GM18867 (cell line): ENCODE results near the gene TP53TG3.
"Not testable (repeated sequence)": the region's sequence is repeated elsewhere in the genome, so short reads cannot be mapped to it uniquely, and the experiment has no call there.

Experiments used
- ATAC-seq: cut with Tn5 transposase; IDR thresholded peaks from one replicate; pipeline ENCODE4 v1.9.1; 2021; ENCODE audit warnings: mild to moderate bottlenecking, moderate library complexity; ENCODE audit not compliant: unreplicated experiment

Gene TP53TG3, protein sequence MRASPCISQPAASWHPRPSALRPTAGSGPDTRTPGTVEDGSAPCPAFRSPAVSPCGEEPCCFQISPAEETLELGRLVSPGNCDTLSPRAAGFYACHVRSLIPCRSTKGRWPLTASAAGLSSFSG

DNA sequence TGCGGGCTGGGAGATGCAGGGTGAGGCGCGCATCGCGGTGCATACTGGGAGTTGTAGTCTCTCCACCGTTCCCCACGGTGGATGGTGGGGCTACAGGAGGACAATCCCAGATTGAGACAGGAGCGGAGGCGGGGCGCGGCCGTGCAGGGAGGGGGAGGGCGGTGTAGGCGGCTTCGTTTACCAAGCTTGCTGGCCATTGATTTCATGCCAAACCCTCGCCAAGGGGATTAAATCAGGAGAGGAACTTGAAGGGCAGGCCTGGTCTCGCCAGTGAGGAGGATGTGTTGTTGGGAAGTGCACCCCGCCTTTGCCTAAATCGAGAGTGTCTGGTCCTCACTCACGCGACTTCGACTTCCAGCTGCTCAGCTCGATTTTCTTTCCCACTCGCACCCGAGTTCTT lies at the start of gene TP53TG3:
TP53TG3 (minus strand) TSS at position 101 of the 400 bp plus-strand sequence; CDS start at position 33, 68 bp downstream.
- ATAC-seq: not testable (repeated sequence)

DNA sequence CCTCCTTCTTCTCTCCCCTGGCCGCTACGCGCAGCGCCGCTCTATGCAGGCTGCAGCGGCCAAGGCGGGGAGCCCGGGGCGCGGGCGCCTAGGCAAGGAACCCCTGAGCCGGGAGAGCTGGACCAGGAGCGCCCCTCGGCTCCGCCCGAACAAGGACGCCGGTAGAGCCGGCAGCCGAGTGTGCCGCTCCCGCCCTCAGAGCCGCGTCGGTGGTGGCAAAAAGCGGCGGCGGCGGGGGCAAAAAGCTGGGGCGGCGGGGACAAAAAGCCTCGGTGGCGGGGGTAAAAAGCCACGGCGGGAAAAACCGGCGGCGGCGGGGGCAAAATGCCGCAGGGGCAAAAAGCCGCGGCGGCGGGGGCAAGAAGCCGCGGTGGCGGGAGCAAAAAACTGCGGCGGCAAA lies 25.1 kb downstream of the TP53TG3 start:
- ATAC-seq: not testable (repeated sequence)

GRCh38 chr16:32647562-32647961 lies 28.4 kb downstream of the TP53TG3 start:
- ATAC-seq: not testable (repeated sequence)

DNA sequence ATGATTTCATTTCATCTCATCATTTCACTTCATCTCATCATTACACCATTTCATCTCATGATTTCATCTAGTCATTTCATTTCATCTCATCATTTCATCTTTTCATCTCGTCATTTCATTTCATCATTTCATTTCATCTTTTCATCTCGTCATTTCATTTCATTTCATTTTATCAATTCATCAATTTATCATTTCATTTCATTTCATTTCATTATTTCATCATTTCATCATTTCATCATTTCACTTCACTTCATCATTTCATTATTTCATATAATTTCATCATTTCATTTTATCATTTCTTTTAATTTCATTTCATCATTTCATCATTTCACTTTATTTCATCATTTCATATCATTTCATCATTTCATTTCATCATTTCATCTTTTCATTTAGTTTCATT lies 29.2 kb downstream of the TP53TG3 start:
- ATAC-seq: not testable (repeated sequence)

DNA sequence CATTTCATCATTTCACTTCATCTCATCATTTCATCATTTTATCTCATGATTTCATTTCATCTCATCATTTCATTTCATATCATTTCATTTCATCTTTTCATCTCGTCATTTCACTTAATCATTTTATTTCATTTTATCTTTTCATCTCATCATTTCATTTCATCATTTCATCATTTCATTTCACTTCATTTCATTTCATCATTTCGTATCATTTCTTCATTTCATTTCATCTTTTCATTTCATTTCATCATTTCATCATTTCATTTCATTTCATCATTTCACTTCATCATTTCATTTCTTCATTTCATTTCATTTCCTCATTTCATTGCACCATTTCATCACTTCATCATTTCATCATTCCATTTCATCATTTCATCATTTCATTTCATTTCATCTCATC lies 29.8 kb downstream of the TP53TG3 start:
- not testable (repeated sequence) for ATAC-seq

DNA sequence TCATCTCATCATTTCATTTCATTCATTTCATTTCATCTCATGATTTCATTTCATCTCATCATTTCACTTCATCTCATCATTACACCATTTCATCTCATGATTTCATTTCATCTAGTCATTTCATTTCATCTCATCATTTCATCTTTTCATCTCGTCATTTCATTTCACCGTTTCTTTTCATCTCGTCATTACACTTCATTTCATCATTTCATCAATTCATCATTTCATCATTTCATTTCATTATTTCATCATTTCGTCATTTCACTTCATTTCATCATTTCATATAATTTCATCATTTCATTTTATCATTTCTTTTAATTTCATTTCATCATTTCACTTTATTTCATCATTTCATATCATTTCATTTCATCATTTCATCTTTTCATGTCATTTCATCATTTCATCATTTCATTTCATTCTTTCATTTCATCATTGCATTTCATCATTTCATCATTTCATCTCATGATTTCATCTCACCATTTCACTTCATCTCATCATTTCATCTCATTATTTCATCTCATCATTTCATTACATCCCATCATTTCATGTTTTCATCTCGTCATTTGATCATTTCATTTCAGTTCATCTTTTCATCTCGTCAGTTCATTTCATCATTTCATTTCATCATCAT lies 30.6 kb downstream of the TP53TG3 start:
- ATAC-seq: not testable (repeated sequence)

DNA sequence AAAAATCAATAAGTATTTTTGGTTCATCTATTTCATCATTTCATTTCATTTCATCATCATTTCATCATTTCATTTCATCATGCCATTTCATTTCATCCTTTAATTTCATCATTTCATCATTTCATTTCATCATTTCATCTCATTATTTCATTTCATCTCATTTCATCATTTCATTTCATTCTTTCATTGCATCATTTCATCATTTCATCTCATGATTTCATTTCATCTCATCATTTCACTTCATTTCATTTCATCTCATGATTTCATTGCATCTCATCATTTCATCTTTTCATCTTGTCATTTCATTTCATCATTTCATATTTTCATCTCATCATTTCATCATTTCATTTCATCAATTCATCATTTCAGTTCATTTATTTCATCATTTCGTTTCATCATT lies 31.2 kb downstream of the TP53TG3 start:
- not testable (repeated sequence) for ATAC-seq

DNA sequence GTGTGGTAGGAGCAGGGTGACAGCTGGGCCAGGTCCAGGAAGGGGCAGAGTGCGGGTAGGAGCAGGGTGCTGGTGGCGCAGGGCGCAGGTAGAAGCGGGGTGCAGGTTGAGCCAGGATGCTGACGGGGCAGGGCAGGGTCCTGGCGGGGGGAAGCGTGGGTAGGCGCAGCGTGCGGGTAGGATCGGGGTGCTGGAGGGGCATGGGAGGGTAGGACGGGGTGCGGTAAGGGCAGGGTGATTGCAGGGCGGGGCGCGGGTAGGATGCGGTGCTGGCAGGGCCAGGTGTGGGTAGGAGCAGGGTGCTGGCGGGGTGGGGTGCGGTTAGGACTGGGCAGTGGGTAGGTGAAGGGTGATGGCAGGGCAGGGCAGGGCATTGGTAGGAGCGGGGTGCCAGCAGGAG lies 38.4 kb downstream of the TP53TG3 start:
- not testable (repeated sequence) for ATAC-seq

DNA sequence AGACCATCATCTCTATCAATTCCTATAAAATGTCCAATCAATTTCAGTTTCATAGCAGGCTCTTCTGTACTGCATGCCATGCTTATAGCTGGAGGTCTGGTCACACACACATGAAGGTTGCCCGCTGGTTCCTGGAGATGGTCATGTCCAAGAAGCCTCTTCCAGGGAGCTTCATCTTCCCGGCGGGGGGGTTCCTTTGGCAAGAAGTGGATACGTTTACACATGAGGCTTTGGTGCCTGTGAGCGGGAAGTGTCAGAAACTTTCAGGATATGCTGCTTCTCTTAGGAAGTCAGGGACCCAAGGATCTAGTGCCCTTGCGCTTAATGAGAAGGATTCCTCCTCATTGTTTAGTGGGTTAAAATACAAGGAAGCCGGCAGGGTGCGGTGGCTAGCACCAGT lies 43.9 kb downstream of the TP53TG3 start:
- not testable (repeated sequence) for ATAC-seq
